ENCODE results near the gene ZNF605.
"Not testable (repeated sequence)": the region's sequence is repeated elsewhere in the genome, so short reads cannot be mapped to it uniquely, and the experiment has no call there.

Gene ZNF605

DNA sequence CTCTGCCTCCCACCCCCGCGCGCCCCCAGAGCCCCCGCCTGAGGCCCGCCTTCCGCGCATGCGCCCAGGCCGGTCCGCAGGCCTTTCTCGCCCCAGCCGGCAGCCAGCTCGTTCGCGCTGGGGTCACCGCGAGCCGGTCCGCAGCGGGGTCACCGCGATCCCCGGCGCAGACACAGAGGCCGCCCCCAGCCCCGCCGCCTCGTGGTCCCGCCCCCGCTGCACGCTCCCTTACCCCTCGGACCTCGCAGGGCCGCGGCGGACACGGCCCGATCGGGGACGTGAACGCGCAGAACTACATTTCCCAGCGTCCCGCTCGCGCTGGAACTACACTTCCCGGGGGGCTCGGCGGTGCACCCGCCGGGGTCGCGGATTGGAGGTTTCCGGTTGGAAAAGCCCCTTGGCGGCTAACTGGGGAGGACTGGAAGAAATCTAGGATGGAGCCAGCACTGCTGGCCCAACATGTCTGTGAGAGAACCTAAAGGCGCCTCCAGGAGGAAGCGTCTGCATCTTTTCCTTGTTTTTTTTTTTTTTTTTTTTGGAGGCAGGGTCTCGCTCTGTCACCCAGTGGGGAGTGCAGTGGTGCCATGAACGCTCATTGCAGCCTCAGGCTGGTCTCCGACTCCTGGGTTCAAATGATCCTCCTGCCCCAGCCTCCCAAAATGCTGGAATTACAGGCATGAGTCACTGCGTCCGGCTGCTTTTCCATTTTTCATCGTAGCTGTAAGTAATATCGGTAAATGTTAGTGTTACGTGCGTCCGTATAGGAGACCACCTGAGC is at the start of gene ZNF605:
Gene ZNF605 (minus strand): TSS at position 296 of the 778 bp plus-strand sequence. CDS start 10,671 bp downstream, outside the sequence.
- DNase-seq, result peak; percentile 96

- DNase-seq, result no peak
Measured at GRCh38 chr12:132998741-132999140, 42.6 kb upstream of the ZNF605 start.

GRCh38 chr12:132986885-132987225 is 30.7 kb upstream of the ZNF605 start:
- DNase-seq, result no peak

- peak; percentile 98 for DNase-seq
Measured at GRCh38 chr12:132986001-132986884, 30.1 kb upstream of the ZNF605 start, which contains the start of gene ZNF26. ZNF26 (plus strand) TSS chr12:132986367; CDS start chr12:132986841, 474 bp downstream.

DNA sequence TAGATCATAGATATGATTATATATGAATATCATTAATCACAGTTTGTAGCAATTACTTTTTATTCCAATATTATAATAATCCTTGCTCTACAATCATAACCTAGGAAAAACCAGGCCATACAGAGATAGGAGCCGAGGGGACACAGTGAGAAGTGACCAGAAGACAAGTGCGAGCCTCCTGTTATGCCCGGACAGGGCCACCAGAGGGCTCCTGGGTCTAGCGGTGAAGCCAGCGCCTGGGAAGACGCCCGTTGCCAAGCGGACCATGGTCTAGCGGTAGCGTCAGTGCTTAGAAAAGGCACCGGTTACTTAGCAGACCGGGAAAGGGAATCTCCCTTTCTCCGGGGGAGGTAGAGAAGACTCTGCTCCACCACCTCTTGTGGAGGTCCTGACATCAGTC is 20.8 kb upstream of the ZNF605 start:
- DNase-seq, result not testable (repeated sequence)

DNA sequence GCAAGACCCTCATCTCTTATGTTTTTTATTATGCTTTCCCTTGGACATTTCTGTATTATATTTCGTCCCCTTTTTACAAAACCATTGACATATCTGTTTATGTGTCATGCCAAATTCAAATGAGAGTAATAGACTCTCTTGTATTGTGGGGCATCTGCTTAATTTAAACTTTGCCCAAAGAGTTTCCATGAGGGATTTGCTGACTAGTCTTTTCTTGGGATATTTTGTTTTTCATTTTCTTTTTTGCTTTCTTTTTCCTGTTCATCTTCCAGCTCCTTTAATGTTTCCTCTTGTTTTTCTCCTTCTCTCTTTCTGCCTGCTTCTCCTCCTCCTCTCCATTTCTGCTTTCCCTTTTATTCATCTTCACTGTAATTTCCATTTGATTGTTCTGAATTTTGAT is 16.3 kb upstream of the ZNF605 start:
- no peak for DNase-seq

DNA sequence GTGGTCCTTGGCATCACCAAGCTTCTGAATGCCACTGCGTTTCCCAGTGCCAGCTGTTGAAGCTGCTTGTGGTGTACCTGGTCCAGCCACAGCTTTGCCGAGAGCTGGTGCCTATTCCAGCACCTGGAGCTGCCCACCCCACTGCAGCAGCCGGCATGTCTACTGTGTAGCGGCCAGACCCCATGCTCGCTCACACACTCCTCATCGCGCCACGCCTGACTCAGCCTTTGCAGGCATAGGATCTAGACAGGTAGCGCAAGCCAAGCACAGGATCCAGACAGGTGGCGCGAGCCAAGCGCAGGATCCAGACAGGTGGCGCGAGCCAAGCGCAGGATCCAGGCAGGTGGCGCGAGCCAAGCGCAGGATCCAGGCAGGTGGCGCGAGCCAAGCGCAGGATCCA is 11.6 kb upstream of the ZNF605 start:
- no peak for DNase-seq

- no peak for DNase-seq
Measured at GRCh38 chr12:132966676-132967415, 10.7 kb upstream of the ZNF605 start.

- DNase-seq, result no peak
Measured at GRCh38 chr12:132965796-132966195, 9.7 kb upstream of the ZNF605 start.

DNA sequence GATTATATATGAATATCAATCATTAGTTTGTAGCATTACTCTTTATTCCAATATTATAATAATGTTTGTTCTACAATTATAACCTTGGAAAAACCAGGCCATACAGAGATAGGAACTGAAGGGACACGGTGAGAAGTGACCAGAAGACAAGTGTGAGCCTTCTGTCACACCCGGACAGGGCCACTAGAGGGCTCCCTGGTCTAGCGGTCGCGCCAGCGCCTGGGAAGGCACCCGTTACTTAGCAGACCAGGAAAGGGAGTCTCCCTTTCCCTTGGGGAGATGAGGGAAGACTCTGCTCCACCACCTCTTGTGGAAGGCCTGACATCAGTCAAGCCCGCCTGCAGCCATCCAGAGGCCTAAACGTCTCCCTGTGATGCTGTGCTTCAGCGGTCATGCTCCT is 7.8 kb upstream of the ZNF605 start:
- DNase-seq, result not testable (repeated sequence)

DNA sequence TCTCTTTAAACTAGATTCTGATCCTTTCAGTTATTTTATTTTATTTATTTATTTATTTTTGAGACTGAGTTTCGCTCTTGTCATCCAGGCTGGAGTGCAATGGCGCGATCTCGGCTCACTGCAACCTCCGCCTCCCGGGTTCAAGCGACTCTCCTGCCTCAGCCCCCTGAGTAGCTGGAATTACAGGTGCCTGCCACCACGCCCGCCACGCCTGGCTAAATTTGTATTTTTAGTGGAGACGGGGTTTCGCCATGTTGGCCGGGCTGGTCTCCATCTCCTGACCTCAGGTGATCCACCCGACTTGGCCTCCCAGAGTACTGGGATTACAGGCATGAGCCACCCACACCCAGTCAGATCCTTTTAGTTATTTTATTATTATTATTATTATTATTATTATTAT is 5.7 kb upstream of the ZNF605 start:
- DNase-seq, result not testable (repeated sequence)

DNA sequence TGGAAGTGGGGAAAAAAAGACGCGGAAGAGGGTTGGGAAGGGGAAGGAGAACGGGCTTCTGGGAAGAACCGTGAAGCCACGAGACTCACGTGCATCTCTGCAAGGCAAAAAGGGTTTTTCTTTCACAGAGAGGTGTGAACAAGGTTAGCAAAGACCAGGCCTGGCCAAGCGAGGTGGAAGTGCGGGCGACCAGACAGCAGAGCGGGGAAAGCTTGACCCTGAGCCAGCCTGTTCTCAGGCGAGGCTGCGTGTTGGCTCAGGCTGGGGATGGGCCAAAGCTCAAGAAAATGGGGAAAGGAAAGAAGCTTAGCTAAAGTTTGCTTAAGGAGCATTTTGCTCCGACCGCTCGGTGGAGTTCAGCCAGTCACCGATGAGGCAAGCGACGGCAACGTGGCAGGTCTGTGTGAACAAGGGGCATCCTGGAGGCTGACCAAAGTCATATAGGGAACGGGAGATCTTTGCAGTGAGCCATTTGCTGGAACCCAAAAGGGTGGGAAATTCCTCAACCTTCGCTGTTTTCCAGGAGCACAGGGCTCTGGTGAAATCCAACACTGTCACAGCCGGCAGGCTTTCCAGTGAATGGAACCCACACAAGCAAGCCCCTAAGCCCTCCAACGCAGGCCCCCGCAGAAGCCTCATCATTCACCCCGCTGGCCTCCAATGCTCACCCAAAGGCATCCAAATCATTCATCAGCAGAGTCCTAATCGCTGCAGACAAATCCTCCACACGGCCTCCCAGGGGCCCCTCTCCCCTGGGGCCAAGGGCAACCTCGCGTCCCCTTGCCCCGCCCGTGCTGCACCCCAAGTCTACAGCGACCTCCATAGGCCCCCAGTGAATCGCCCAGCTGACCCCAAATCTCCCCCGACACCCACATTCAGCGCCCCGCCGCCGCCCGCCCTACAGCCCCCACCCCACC is 754 bp downstream of the ZNF605 start:
- DNase-seq, result peak; percentile 68

DNA sequence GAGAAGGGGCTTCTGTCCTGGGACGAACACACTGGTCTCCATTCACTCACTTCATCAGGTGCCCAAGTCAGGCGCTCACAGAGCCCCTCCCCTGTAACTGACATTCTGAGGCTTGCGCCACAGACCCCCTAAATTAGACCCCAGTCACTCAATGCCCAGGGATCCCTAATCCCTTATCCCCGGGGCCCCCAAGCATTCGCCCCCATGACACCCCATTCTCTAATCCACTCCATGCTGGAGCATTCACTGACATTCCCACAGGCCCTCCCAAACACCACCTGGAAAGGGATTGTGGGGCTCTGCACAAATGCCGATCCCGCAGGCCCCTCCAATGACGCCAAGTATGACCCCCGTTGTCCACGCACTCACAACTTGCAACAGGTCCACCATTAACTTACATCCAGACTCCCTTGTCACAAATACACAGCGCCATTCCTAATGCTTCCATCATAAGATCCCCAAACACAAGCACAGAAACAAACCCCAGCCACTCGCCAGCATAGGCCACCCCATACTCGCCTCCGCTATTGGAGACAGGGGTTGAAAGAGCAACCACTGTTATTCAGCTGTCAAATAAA is 1.5 kb downstream of the ZNF605 start:
- DNase-seq, result no peak

GRCh38 chr12:132953771-132954170 is 2.3 kb downstream of the ZNF605 start:
- DNase-seq, result no peak

DNA sequence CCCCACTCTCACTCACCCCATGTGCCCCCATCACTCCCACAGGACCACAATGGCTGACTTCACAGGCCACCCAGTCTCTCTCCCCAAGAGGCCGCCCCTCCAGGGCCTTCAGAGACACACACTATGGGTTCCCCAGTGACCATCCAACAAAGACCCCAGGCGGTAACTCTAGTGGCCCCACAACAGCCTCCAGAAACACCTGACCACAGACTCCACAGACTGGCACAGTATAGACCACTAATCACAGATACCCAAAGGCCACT is 3.0 kb downstream of the ZNF605 start:
- no peak for DNase-seq

DNA sequence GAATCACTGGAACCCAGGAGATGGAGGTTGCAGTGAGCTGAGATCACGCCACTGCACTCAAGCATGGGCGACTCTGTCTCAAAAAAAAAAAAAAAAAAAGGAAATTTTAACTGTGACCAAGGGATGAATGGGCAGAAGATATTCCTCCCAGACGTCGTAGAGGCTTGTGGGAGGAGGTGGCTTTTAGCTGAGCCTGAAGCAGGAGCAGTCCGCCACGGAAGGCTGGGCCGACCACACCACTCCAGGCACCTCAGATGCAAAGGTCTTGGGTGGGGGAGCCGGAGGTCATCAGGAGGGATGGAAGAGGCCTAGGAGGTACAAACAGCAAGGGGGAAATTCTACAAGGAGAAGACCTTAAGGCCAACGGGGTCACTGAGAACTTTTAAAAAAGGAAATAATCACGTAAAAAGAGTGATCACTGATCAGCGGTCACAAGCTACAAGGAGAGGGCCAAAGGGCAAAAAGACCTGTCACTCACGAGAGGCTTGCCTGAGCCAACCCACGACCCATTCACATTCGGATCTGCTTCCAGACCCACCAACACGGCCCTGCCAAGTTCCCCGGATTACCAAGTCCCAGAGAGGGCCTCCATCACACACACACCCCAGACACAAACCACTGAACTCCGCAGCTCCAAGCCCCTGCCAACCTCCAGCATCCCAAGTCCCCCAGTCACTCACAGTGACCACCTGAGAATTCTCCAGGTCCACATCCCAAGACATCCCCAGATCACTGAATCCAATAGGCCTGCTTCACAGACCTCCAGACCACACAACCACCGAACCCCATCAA is 3.5 kb downstream of the ZNF605 start:
- DNase-seq, result no peak

DNA sequence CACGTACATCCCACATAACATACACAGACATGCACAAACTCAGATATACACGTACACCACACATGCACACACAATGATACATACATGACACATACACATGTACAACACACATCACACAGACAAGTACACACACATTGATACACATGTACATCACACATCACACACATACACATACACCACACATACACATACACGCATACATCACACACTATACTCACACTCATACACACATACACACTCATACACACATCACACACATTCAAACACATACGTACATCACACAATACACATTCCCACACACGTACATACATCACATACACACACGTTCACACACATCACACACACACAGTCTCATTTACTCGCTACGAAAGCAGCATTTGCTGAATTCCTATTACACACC is 4.5 kb downstream of the ZNF605 start:
- DNase-seq, result no peak

GRCh38 chr12:132950844-132951535 is 5.1 kb downstream of the ZNF605 start:
- no peak for DNase-seq

GRCh38 chr12:132949936-132950837 is 5.9 kb downstream of the ZNF605 start:
- DNase-seq, result no peak

Data from islet precursor cell (in vitro differentiated cells).